Measurements from ENCODE around the gene PDCD2L. TPM values are rescaled to one million over a fixed set of nuclear protein-coding genes. Genes with fewer than 3 reads are reported as not detected.

The PDCD2L gene, protein sequence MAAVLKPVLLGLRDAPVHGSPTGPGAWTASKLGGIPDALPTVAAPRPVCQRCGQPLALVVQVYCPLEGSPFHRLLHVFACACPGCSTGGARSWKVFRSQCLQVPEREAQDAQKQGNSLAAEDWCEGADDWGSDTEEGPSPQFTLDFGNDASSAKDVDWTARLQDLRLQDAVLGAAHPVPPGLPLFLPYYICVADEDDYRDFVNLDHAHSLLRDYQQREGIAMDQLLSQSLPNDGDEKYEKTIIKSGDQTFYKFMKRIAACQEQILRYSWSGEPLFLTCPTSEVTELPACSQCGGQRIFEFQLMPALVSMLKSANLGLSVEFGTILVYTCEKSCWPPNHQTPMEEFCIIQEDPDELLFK
- total RNA-seq (2021) (14.8 and 20.9 TPM in 2 replicates), Bru-seq, nascent RNA (percentile 59 among the genes with signal in this experiment), BruChase-seq, experiment 1, labeled RNA remaining after a 2-hour chase (percentile 54 among the genes with signal in this experiment), BruChase-seq, experiment 2, labeled RNA remaining after a 6-hour chase (percentile 48 among the genes with signal in this experiment)
- long read RNA-seq, transcript PDCD2L-201 (7 exons, 1,171 nt): major isoform, 11 of 13 reads
- long read RNA-seq, partial matches to known transcripts: 2 of 13 reads
- long read RNA-seq, other reads (novel, unspliced or antisense): 0 of 13 reads

DNA sequence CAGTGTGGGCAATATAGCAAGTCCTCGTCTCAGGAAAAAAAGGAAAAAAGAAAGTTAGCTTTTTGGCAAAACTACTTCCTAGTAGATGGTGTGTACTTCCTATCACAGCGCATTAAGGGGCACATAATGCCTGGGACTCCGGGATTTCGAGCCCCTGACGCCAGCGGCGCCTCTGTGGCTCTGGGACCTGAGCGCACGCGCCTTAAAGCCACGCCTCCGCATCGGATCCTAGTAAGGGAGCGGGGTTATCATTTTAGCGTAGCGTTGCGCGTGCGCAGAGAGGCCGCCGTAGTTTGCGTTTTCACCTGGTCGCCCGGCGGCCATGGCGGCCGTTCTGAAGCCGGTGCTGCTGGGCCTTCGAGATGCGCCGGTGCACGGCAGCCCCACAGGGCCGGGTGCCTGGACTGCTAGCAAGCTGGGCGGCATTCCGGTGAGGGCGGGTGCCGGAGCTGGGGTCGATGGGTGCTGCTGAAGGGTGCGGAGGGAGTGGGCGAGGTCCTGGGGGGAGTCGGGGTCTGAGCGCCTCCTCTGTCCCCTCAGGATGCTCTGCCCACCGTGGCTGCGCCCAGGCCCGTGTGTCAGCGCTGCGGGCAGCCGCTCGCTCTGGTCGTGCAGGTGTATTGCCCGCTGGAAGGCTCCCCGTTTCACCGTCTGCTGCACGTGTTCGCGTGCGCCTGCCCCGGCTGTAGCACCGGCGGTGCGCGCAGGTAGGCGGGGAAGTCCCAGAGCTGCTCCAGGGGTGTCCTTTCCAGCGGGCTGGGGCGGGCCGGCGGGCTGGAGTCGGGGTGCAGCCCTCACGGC, at the start of gene PDCD2L:
PDCD2L (plus strand) TSS at position 291 of the 801 bp plus-strand sequence; CDS start at position 323, 32 bp downstream.
- H3K9me3 ChIP-seq (ENCODE audit: insufficient read depth, low read depth): no peaks in the 10 kb centered on the region
- H2AFZ ChIP-seq: peak within 1 kb of the TSS; percentile 100
- peaks cover 29% of the 10 kb centered on the region for H3F3A ChIP-seq (ENCODE audit: insufficient read depth, low read depth)
- POLR2A ChIA-PET (ENCODE audit: unreplicated experiment): interaction anchor here (0.6 kb wide), 1 partner anchor 24 kb away, joined by 3 read pairs; the partner anchor contains the start of gene UBA2
- H3K4me3 ChIP-seq: peak within 1 kb of the TSS; percentile 97
- TF ChIP-seq, protein P1, sequence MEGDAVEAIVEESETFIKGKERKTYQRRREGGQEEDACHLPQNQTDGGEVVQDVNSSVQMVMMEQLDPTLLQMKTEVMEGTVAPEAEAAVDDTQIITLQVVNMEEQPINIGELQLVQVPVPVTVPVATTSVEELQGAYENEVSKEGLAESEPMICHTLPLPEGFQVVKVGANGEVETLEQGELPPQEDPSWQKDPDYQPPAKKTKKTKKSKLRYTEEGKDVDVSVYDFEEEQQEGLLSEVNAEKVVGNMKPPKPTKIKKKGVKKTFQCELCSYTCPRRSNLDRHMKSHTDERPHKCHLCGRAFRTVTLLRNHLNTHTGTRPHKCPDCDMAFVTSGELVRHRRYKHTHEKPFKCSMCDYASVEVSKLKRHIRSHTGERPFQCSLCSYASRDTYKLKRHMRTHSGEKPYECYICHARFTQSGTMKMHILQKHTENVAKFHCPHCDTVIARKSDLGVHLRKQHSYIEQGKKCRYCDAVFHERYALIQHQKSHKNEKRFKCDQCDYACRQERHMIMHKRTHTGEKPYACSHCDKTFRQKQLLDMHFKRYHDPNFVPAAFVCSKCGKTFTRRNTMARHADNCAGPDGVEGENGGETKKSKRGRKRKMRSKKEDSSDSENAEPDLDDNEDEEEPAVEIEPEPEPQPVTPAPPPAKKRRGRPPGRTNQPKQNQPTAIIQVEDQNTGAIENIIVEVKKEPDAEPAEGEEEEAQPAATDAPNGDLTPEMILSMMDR (conservative IDR thresholded peaks at IDR 0.05): no peak
- TF ChIP-seq EZH2 (IDR thresholded peaks at IDR 0.05; ENCODE audit: low read depth): no peak
- no peaks in the 10 kb centered on the region for H4K20me1 ChIP-seq (ENCODE audit: insufficient read depth)
- no peaks in the 10 kb centered on the region for H3K9me2 ChIP-seq (ENCODE audit: insufficient read depth)
- no TSS peak for BruUV-seq (replicated peaks)
- H3K4me1 ChIP-seq (replicated peaks; ENCODE audit: insufficient read depth): peaks cover 5% of the 10 kb centered on the region; the same call in 1 of the 2 replicates
- H3K4me2 ChIP-seq: peak within 1 kb of the TSS; percentile 96
- CTCF ChIA-PET: no interaction called here
- no peaks in the 10 kb centered on the region for H3K27me3 ChIP-seq (ENCODE audit: insufficient read depth, low read depth)
- intact Hi-C loops (cut with micrococcal nuclease; ENCODE audit: unreplicated experiment): loop anchor here (1.0 kb wide), 1 partner anchor 24 kb away; the partner anchor contains the start of gene UBA2
- peaks cover 26% of the 10 kb centered on the region for H3K79me2 ChIP-seq (ENCODE audit: low read depth)
- H3K36me3 ChIP-seq (ENCODE audit: low read depth): peaks cover 7% of the 10 kb centered on the region; the same call in 1 of the 2 replicates
- H3K27ac ChIP-seq: peak within 1 kb of the TSS; percentile 37; the same call in 1 of the 2 replicates
- peak; percentile 75 to 87 for DNase-seq

- Histone ChIP-seq H3K27me3 (ENCODE audit: insufficient read depth, low read depth) (no peaks in the 10 kb centered on the region), H3K36me3 (ENCODE audit: low read depth) (0 out of 2 replicates have a peak, but pooled peaks cover 3% of the 10 kb centered on the region), H3F3A (ENCODE audit: insufficient read depth, low read depth) (peaks cover 12% of the 10 kb centered on the region; the same call in 1 of the 2 replicates), H3K4me1 (replicated peaks; ENCODE audit: insufficient read depth) (peaks cover 17% of the 10 kb centered on the region), H3K79me2 (ENCODE audit: low read depth) (no peaks in the 10 kb centered on the region), H3K4me3 (no peak overlapping the region), H3K27ac (no peak overlapping the region), H3K9me3 (ENCODE audit: insufficient read depth, low read depth) (no peaks in the 10 kb centered on the region), H2AFZ (no peak overlapping the region), H4K20me1 (ENCODE audit: insufficient read depth) (no peaks in the 10 kb centered on the region), H3K9me2 (ENCODE audit: insufficient read depth) (no peaks in the 10 kb centered on the region), H3K4me2 (no peak overlapping the region)
- no TSS peak for BruUV-seq (replicated peaks)
- CTCF ChIA-PET: no interaction called here
- POLR2A ChIA-PET (ENCODE audit: unreplicated experiment): no interaction called here
- no peak for TF ChIP-seq EZH2 (IDR thresholded peaks at IDR 0.05; ENCODE audit: low read depth)
- intact Hi-C loops (cut with micrococcal nuclease; ENCODE audit: unreplicated experiment): loop anchor here (5.0 kb wide), 1 partner anchor 72 kb away; the partner anchor contains the start of gene UBA2
- DNase-seq: no peak
Observed at GRCh38 chr19:34355201-34355600, 49.0 kb upstream of the PDCD2L start.

GRCh38 chr19:34356875-34357274, 47.3 kb upstream of the PDCD2L start:
- Histone ChIP-seq H3K36me3 (ENCODE audit: low read depth) (no peaks in the 10 kb centered on the region), H3K27ac (no peak overlapping the region), H4K20me1 (ENCODE audit: insufficient read depth) (no peaks in the 10 kb centered on the region), H3K4me3 (no peak overlapping the region), H3K79me2 (ENCODE audit: low read depth) (no peaks in the 10 kb centered on the region), H3K4me2 (no peak overlapping the region), H3K4me1 (replicated peaks; ENCODE audit: insufficient read depth) (peaks cover 21% of the 10 kb centered on the region), H3K9me3 (ENCODE audit: insufficient read depth, low read depth) (no peaks in the 10 kb centered on the region), H3K9me2 (ENCODE audit: insufficient read depth) (no peaks in the 10 kb centered on the region), H3F3A (ENCODE audit: insufficient read depth, low read depth) (peaks cover 12% of the 10 kb centered on the region; the same call in 1 of the 2 replicates), H3K27me3 (ENCODE audit: insufficient read depth, low read depth) (no peaks in the 10 kb centered on the region), H2AFZ (no peak overlapping the region)
- POLR2A ChIA-PET (ENCODE audit: unreplicated experiment): no interaction called here
- no peak for DNase-seq
- intact Hi-C loops (cut with micrococcal nuclease; ENCODE audit: unreplicated experiment): loop anchor here (5.0 kb wide), 1 partner anchor 70 kb away; the partner anchor contains the start of gene UBA2
- TF ChIP-seq EZH2 (IDR thresholded peaks at IDR 0.05; ENCODE audit: low read depth): no peak
- TF ChIP-seq, protein P1 (conservative IDR thresholded peaks at IDR 0.05): no peak
- no TSS peak for BruUV-seq (replicated peaks)
- CTCF ChIA-PET: no interaction called here
